GM19239 (cell line): ENCODE data around the gene INAFM2.

Experiments used
- DNase-seq: peaks from one replicate; pipeline ENCODE4 v3.0.0; 2011; ENCODE audit warnings: low spot score; ENCODE audit not compliant: insufficient read length
- FAIRE-seq: peaks from 2 replicates; lab custom pipeline; 2011; peaks lifted over from hg19 to GRCh38; lab: Jason Lieb, UNC

Gene INAFM2

DNA sequence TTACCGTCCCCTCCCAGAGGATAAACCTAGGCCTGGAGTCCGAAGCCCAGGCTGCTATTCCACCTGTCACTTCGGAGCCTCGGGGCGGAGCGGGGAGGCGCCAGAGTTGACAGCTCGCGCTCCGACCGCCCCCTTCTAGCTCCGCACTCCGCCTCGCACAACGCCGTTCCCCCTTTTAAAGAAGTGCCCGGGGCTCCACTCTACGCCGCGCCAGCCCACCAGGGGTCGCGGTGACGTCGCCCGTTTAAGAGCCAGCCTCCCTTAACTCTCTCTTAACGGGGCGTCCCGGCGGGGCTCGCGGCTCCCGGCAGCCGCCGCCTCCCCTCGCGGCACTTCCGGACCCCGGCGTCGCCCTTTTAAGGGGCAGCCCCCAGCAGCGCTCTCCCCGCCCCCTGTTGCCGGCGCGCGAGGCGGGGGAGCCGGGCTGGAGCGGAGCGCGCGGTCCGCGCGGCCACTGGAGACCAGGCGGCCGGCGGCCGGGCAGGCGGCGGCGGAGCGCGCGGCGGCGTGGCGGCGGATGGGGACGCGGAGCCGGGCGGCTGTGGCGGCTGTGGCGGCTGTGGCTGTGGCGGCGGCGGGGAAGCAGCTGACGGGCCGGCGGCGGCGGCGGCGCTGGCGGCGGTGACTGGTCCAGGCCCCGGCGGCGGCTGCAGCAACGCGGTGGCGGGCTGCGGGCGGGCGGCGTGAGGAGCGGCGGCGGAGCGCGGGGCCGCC, at the start of gene INAFM2:
TSS of gene INAFM2 (plus strand) at position 454 of the 714 bp plus-strand sequence. CDS start 364 bp downstream, outside the sequence.
- DNase-seq: peak; percentile 100
- FAIRE-seq: peak; percentile 82

DNA sequence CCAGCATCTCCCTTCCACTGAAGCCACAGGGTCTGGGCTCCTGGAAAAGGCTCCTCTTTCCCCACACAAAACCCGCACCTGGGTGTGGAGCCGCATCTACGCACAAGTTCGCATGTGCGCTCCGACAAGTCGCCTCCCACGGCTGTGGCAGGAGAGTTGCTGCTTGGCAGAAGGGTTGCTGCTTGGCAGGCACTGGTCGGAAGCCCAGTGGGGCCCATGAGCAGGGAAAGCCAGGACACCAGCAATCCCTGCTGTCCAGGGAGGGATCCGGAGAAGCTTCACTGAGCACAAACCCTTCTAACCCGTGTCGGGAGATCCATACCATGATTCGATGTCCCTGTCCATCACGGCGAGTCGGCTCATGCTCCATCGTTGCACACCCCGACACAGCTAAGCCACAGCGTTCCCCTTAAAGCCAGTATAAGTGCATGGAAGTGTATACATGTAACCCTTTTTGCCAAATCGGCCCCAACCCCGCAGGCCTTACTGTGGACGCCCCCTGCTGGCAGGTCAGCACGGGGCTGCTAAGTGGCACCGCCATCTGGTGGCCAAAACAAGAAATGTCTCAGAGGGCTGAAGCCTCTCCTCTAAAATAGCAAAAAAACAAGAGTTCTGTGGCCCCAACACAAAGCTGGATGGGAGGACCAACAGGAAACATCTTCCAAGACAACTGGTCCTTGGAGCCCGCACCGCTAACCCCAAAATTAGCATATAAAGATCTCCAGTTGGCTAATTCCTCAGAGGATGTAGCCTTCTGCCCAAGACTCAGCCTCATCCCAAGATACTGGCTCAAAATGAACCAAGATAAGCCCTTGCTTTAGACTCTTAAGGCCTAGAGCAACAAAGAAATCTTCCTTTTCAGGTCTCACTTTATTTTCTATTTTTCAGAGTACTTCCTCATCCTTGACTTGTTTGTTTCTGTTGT, 48.9 kb upstream of the INAFM2 start:
- DNase-seq: peak; percentile 79

DNA sequence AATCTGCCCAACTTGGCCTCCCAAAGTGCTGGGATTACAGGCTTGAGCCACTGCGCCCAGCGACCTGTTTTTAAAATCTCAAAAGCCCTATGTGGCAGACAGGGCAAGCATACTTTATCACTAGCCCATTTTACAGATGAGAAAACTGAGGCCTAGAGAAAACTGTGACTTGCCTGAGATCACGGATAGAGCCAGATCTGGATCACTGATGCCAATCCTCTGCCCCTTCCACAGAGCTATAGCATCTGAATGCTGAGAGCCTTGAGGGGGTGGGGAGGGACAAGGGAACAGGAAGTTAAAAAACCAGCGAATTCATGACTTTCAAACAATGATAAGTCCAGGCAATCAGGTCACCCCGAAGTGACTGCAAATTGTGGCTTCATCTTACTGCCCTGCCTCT, 48.0 kb upstream of the INAFM2 start:
- FAIRE-seq: no peak
- no peak for DNase-seq

More for the DNA sequence above, 48.9 kb upstream of the INAFM2 start:
- FAIRE-seq: peak; percentile 84

DNA sequence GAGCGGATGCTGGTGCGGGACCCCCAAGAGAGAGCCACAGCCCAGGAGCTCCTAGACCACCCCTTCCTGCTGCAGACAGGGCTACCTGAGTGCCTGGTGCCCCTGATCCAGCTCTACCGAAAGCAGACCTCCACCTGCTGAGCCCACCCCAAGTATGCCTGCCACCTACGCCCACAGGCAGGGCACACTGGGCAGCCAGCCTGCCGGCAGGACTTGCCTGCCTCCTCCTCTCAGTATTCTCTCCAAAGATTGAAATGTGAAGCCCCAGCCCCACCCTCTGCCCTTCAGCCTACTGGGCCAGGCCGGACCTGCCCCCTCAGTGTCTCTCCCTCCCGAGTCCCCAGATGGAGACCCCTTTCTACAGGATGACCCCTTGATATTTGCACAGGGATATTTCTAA, 47.5 kb upstream of the INAFM2 start:
- DNase-seq: no peak

DNA sequence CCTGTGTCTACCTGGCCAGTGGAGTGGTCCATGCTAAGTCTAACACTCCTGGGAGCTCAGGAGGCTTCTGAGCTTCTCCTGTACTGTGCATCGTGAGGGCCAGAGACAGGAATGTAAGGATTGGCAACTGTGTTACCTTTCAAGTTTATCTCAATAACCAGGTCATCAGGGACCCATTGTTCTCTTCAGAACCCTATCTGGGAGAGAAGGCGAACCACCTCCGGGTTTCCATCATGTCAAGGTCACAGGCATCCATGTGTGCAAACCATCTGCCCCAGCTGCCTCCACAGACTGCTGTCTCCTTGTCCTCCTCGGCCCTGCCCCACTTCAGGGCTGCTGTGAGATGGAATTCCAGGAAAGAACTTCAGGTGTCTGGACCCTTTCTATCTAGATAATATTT, 46.6 kb upstream of the INAFM2 start:
- no peak for DNase-seq
- no peak for FAIRE-seq

More for the DNA sequence above, 47.5 kb upstream of the INAFM2 start:
- no peak for FAIRE-seq

DNA sequence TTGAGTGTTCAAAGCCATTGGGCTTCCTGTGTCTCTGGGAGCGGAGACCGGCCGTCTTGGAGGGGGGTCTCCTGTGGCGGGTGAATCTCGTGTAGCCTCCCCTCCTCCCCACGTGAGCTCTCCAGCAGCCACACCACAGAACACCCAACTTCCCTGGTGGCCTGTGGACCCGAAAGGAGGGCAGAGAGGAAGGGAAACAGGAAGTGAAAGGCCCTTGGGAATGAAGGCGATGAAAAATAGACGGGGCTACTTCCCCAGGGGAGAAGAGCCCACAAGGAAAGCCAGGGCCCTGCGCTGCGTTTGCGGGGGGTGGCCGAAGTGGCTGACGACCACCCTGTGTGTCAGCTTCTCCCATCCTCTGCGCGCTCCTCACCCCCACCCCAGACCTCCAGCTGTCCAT, 46.0 kb upstream of the INAFM2 start:
- DNase-seq (no peak), FAIRE-seq (no peak)

DNA sequence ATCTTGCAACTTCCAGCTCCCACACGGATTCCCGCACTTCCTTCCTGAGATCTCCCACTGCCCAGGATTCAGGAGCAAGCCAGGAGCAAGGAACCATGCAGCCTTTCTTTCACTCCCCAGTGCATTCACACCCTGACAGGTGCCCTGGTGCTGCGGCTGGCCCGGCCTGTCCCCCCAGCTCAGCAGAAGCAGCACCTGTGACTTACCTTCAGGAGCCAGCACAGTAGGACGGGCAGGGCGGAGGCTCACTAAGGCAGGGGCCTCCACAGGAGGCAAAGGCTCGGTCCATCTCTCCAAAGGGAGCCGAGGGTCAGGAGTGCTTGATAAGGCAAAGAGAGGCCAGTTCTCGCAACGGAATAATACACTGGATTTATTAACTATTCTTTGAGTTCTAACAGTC, 45.5 kb upstream of the INAFM2 start:
- DNase-seq (no peak), FAIRE-seq (no peak)

DNA sequence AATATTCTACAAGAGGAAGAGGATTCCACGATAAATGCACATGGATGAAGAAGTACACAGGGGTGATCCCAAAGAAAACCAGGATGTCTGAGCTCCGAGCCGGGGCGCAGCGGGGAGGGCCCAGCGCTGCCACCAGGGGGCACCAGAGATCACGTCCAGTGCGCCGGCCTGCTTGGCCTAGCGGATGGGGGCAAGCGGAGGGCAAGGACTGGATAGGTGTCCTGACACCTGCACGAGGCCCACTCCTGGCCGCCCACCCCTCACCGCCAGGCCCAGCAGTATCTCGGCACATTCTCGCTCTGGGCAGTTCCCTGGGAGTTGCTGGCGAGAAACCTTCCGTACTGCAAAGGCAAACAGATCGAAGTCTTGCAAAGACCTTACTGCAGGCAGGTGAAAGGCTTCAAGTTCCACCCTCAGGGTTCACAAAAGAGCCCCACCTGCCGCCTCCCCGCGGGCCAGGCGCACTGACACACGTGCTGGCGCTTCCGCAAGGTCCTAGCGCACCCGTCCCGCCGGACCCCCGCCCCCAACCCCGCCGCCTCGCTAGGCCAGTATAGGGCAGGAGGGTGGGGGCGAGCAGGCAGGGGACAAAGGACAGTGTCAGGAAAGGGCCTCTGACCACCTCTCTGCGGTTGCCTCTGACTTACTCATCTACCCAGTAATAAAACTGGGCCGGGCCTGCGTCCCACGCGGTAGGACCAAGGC, 43.9 kb upstream of the INAFM2 start:
- FAIRE-seq: no peak
- peak; percentile 81 for DNase-seq

DNA sequence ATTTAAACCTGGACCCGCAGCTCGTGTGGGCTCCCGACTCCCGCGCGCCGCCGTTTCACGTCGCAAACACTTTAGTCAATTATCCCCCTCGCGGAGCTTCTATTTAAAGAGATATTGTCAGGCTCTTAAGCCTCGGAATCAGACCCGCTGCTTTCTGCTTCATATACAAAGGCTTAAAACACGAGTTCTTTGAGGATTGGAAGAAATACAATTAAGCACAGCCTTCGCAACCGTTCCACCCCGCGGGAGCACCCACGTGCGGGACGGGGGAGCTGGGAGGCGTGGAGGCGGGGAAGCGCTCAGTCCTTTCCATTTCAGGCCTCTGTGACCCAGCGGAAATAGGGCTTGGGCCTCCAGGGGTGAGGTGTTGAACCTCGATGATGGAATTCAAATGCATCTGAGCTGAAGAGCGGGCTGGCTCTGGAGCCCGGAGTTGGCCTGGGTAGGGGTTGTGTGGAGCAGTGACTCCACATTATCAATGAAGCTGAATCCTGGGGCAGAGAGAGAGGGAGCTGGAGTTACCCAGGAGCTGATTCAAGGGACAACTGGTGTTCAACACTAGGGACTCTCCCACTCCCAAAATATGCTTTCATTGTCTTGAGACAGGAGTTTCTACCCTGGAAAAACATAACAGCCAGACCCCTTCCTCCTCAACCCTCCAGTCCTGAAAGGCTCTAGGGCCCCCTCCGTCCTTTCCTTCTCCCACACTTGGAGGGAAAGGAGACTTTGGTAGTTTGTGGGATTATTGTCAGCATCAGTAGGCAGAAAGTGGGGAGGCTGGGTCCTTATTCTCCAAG, 43.0 kb upstream of the INAFM2 start:
- no peak for FAIRE-seq
- DNase-seq: no peak

DNA sequence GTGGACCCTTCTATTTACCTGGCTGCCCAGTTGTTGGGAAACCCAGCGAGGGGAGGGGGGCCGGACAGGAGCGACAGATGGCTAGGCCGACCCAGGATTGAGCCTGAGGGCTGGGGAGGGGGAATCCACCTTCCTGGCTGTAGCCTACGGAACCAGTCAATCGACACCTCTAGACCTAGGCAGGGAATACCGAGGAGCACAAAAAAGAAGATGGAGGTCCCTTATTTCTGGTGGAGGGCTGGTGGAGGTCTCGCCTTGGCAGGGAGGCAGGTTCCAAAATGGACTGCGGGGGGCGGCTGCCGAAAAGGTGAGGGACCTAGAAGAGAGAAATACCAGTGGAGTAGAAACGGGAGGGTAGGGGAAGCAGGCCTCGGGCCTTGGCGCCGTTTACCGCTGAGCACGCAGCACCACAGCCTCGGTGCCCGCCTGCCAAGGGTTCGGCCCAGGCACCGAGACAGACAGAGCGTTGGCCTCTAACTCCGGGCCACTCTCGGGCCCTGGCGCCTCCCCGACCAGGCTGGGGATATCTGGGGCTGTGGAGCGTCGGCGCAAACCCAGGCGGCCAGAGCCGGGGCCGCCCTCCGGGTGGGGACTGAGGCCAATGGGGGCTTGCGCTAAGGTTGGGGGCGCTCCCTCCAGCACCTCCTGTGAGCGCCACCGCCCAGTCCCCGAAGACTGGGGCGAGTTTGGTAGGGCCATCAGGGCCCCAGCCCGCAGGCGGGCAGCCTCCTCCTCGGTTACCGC, 42.3 kb upstream of the INAFM2 start:
- DNase-seq (no peak), FAIRE-seq (no peak)

DNA sequence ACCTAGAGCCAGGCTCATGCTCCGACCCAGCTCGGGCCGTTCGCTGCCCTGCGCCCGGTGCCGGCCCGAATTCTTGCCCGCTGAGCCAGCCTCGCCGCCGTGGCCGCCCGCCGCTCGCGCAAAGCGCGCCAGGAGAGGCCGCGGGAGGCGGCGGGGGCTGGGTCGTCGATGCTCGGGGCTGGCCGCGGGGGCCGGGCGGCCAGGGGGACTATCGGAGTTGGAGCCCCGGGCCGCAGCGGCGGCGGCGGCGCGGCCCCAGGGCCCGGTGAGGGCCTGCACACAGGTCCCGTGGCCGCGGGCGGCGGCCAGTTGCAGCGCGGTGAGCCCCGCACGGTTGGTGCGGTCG, 41.7 kb upstream of the INAFM2 start:
- FAIRE-seq: no peak
- no peak for DNase-seq

DNA sequence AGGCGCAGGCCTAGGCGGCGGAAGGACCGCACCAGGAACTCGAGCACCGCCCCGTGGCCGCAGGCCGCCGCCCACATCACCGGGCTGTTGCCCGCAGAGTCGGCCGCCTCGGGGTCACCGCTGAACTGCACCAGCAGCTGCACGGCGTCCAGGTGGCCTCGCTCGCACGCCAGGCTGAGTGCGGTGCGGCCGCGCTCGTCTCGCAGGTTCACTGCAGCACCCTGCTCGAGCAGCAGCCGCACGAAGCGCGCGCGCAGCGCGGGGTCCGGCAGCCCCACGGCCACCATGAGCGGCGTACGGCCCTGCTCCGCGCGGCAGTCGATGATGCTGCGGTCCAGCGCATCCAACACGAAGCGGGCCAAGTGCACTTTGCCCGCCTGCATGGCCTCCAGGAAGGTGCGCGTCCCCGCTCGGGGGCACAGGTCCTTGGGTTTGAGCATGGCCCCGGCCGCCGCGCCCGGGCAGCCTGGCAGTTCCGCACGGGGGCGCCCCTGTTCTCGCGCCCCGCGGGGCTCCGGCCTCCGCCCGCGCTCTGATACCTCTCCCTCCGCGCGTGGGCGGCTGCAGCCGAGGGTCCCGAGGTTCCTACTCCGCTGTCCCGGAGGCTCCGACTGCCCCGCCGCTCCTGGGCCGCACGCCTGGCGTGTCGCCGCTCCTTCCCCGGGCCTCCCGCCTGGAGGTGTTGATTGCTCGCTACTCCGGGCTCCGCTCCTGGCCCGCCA, 41.2 kb upstream of the INAFM2 start:
- no peak for FAIRE-seq
- DNase-seq: peak; percentile 66

DNA sequence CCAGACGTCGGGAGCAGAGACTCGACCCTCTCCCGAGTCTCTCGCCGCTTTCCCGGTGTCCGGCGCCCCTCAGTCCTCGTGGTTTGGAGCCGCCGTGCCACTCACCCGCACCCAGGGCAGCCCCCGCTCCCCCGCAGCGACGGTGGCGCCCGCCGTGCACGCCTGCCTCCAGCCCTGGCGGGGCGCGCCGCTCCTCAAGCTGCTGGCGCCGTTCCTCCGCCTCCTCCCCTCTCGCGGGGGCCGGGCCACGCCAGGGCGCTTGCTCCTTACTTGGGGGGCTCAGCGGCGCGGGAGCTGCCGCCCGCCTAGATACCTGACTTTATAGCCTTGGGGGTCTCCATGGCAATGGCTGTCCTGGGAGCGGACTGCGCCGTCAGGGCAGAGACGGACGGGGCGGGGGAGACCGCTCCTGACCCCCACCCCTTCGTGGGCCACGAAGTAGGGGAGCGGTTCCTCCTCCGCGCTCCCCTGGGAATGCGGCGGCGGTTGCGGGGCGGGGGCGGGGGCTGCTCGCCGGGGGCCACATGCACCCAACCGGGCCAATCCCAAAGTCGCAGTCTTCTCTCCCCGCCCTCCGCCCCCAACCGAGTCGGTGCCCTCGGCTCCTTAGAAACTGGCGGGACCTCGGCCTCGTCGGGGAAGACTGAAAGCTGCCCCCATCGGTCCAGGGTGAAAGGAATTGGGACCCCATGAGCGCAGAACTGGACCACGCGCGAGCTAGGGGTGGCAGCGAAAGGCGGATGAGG, 40.5 kb upstream of the INAFM2 start, which contains the start of gene ANKRD63:
TSS of gene ANKRD63 (minus strand) at position 196 of the 746 bp plus-strand sequence. CDS start 478 bp downstream, outside the sequence.
- peak; percentile 59 for DNase-seq

DNA sequence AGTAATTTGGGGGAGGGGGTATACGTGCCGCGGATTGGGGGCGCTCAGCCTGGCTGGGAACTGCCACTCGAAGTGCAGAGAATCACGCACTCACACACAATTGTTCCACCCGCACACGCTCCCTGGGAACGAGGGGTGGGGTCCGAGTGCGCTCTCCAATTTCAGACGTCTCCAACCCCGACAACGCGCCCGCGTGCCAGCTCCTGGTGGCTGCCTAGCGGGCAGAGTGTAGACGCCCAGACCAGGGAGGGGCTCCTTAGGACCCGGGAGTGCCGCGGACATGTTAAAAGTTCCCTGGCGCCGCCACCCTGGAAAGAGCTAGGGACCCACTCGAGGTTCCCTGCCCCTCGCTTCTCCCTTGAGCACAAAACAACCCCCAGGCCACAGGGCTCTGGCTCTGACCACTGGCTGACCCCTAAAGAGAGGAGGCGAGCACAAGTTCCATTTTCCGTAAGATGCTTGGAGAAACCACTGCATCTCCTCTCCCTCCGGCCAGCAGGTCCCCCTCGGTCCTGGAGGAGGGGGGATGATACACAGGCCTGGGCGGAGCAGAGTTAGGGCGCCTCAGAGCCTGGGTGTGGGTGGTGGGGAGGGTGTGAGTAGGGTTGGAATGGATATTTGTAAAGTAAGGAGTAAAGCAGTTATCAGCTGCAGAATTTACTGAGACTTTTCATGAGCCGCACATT, 39.7 kb upstream of the INAFM2 start:
- FAIRE-seq (no peak), DNase-seq (no peak)

More for the DNA sequence above, 40.5 kb upstream of the INAFM2 start, which contains the start of gene ANKRD63:
- FAIRE-seq: no peak

DNA sequence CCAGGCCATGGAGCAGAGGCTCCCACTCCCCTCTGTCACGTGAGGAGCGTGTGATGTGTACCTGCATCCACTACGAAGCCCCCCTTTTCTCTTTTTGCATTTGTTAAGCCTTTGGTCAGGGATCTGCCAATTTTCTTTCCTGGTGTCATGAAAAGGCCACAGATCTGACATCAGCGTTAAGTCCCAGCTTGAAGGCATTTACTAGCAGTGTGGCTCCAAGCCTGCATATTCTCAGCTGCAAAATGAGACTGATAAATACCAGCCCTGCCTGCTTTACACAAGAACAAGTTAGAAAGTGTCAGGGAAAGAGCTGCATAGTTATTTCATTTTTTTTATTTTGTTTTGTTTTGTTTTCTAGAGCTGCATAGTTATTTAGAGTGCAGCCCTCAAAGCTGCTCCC, 38.3 kb upstream of the INAFM2 start:
- no peak for DNase-seq
- no peak for FAIRE-seq

DNA sequence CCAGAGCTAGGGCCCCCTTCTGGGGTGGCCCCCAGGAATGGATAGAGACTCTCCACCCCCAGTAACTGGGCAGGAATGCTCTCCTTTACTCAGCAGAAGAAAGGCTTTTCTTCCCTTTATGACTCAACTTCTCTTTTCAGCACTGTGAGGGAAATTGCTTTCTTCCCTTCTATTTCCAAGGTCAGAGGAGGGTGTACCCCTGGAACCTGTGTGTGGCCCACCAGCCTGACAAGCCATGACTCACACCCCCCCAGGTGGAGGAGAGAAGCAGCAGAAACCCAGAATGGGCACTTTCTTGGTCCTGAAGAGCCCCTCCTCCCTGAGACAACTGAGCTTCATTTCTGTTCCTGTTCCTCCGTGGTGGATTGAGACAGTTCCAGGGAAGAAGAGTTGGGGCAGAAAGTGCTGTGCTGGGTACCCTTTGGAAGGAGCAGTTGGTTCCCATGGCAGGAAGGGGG, 37.9 kb upstream of the INAFM2 start:
- DNase-seq: no peak
- no peak for FAIRE-seq

DNA sequence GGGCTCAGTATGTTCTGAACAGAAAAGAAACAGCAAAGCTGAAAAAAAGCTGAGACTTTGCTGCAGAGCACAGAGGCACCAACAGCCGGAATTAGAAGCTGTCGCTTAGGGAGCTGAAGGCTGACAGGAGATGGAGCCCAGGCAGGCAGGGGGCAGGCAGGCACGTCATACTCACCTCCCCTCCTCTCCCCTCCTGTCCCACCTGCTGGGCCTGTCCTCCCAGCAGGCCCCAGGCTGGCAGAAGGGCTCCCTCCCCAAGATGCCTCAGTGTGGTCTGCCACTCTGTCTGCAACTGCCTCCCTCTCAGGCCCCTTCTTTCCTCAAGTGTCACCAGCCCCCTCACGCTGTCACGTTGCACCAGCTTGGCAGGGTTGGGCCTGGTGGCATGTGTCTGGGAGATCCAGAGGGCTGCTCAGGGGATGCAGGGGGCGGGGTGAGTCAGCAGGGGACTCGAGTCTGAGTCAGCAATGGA, 37.4 kb upstream of the INAFM2 start:
- DNase-seq (no peak), FAIRE-seq (no peak)
